Astrocyte (in vitro differentiated cells and primary cell): ENCODE results near the gene FAM53C.

ENCODE experiments used
- EZH2 ChIP-seq: IDR thresholded peaks from 2 replicates; pipeline ENCODE4 v1.6.1; 2012; ENCODE audit warnings: mild to moderate bottlenecking, low read length, inconsistent platforms; ENCODE audit not compliant: insufficient read depth
- TF ChIP-seq, protein P1 (sequence below): IDR thresholded peaks from 2 replicates; pipeline ENCODE4 v1.5.1; 2011; ENCODE audit warnings: low read depth, mild to moderate bottlenecking, inconsistent platforms, low read length, moderate library complexity; ENCODE audit not compliant: insufficient read depth

DNA sequence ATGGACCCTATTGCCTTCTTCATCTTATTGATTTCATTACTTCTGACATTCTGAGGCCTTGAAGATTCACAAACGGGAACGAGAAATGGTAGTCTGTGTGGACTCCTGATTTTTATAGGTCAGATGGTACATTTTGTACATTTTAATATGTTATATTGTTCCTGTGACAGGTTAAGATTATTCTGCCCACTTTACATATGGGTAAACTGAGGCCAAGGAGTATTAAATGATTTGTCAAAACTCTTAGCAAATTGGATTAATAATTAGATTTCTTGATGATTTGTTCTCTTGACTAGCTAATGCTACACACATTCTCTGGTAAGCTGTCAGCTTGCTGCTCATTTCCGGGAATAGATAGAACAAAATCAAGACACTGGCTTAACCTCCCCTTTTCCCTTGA lies 1.9 kb downstream of the FAM53C start:
- TF ChIP-seq, protein P1, sequence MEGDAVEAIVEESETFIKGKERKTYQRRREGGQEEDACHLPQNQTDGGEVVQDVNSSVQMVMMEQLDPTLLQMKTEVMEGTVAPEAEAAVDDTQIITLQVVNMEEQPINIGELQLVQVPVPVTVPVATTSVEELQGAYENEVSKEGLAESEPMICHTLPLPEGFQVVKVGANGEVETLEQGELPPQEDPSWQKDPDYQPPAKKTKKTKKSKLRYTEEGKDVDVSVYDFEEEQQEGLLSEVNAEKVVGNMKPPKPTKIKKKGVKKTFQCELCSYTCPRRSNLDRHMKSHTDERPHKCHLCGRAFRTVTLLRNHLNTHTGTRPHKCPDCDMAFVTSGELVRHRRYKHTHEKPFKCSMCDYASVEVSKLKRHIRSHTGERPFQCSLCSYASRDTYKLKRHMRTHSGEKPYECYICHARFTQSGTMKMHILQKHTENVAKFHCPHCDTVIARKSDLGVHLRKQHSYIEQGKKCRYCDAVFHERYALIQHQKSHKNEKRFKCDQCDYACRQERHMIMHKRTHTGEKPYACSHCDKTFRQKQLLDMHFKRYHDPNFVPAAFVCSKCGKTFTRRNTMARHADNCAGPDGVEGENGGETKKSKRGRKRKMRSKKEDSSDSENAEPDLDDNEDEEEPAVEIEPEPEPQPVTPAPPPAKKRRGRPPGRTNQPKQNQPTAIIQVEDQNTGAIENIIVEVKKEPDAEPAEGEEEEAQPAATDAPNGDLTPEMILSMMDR = no peak
- TF ChIP-seq EZH2 = no peak
